Liver (tissue), 9 donors: ENCODE measurements around the gene CIB2. TPM values are rescaled to one million over a fixed set of nuclear protein-coding genes. Genes with fewer than 3 reads are reported as not detected.

Source experiments
- DNase-seq: peaks from one replicate; pipeline ENCODE4 v3.0.0-alpha.2; 2017; ENCODE audit warnings: low spot score
- H3K27ac ChIP-seq, 2 donors: one replicate each; pipeline ENCODE4 v1.7.0; 2013; ENCODE audit warnings: inconsistent platforms in 2 of 2, low read length in 2 of 2, control low read depth in 1 of 2, low read depth in 1 of 2, mild to moderate bottlenecking in 1 of 2
- H3K27me3 ChIP-seq, 4 donors: one replicate each; pipeline versions ENCODE4 v1.6.1 to v1.7.0; 2013; ENCODE audit warnings: low read length in 3 of 4, inconsistent platforms in 1 of 4, mild to moderate bottlenecking in 1 of 4, moderate library complexity in 1 of 4; ENCODE audit not compliant: control insufficient read depth in 4 of 4, insufficient read depth in 4 of 4
- H3K36me3 ChIP-seq, 4 donors: one replicate each; pipeline versions ENCODE4 v1.6.1 to v1.7.0; 2013; ENCODE audit warnings: low read length in 3 of 4, mild to moderate bottlenecking in 3 of 4, low read depth in 1 of 4, moderate library complexity in 1 of 4; ENCODE audit not compliant: control insufficient read depth in 4 of 4, insufficient read depth in 3 of 4
- H3K4me1 ChIP-seq, 4 donors: one replicate each; pipeline versions ENCODE4 v1.6.1 to v1.7.0; 2013; ENCODE audit warnings: low read length in 3 of 4, mild to moderate bottlenecking in 3 of 4, moderate library complexity in 1 of 4; ENCODE audit not compliant: control insufficient read depth in 4 of 4, insufficient read depth in 4 of 4
- H3K4me3 ChIP-seq, 3 donors: one replicate each; pipeline versions ENCODE4 v1.6.1 to v1.7.0; 2013; ENCODE audit warnings: low read length in 3 of 3, control low read depth in 1 of 3, low read depth in 1 of 3, mild to moderate bottlenecking in 1 of 3
- H3K9ac ChIP-seq, 2 donors: one replicate each; pipeline ENCODE4 v1.7.0; 2013; ENCODE audit warnings: low read length in 2 of 2, mild to moderate bottlenecking in 2 of 2, moderate library complexity in 2 of 2, control low read depth in 1 of 2, low read depth in 1 of 2
- H3K9me3 ChIP-seq, 4 donors: one replicate each; pipeline versions ENCODE4 v1.6.1 to v1.7.0; 2013; ENCODE audit warnings: low read length in 3 of 4; ENCODE audit not compliant: control insufficient read depth in 4 of 4
- CTCF ChIP-seq: fragments of 150-350 bp; IDR thresholded peaks from 2 replicates; pipeline ENCODE4 v1.5.1; 2017; ENCODE audit warnings: improper control_type of control experiment, low read depth, low read length; ENCODE audit not compliant: missing input control
- EGR1 ChIP-seq, 2 donors: IDR thresholded peaks; 2 replicates each; pipeline ENCODE4 v1.6.1; 2016 to 2018; ENCODE audit warnings: antibody characterized with exemption in 2 of 2, low read depth in 2 of 2
- FOXA1 ChIP-seq: IDR thresholded peaks from 2 replicates; pipeline ENCODE4 v1.6.1; 2016; ENCODE audit warnings: antibody characterized with exemption
- FOXA2 ChIP-seq: IDR thresholded peaks from 2 replicates; pipeline ENCODE4 v1.6.1; 2016; ENCODE audit warnings: antibody characterized with exemption
- GABPA ChIP-seq, 2 donors: IDR thresholded peaks in 1 of 2; conservative IDR thresholded peaks in 1 of 2; 2 replicates each; pipeline ENCODE4 v1.6.1; 2016; ENCODE audit warnings: antibody characterized with exemption in 2 of 2, mild to moderate bottlenecking in 1 of 2, moderate library complexity in 1 of 2
- HNF4A ChIP-seq, 2 donors: conservative IDR thresholded peaks; 2 replicates each; pipeline ENCODE4 v1.6.1; 2016; ENCODE audit warnings: antibody characterized with exemption in 2 of 2, mild to moderate bottlenecking in 2 of 2
- HNF4G ChIP-seq: IDR thresholded peaks from 2 replicates; pipeline ENCODE4 v1.6.1; 2016; ENCODE audit warnings: antibody characterized with exemption
- JUND ChIP-seq, 2 donors: IDR thresholded peaks; 2 replicates each; pipeline ENCODE4 v1.6.1; 2016; ENCODE audit warnings: antibody characterized with exemption in 2 of 2
- NR2F2 ChIP-seq: IDR thresholded peaks from 2 replicates; pipeline ENCODE4 v1.6.1; 2016; ENCODE audit warnings: antibody characterized with exemption
- RXRA ChIP-seq, 2 donors: IDR thresholded peaks; 2 replicates each; pipeline ENCODE4 v1.6.1; 2017 to 2018; ENCODE audit warnings: antibody characterized with exemption in 2 of 2, mild to moderate bottlenecking in 1 of 2
- SP1 ChIP-seq: IDR thresholded peaks from 2 replicates; pipeline ENCODE4 v1.6.1; 2018; ENCODE audit warnings: antibody characterized with exemption, mild to moderate bottlenecking
- TAF1 ChIP-seq: conservative IDR thresholded peaks from 2 replicates; pipeline ENCODE4 v1.6.1; 2016; ENCODE audit warnings: antibody characterized with exemption, mild to moderate bottlenecking
- YY1 ChIP-seq: IDR thresholded peaks from 2 replicates; pipeline ENCODE4 v1.6.1; 2016; ENCODE audit warnings: antibody characterized with exemption, mild to moderate bottlenecking
- ZBTB33 ChIP-seq: IDR thresholded peaks from 2 replicates; pipeline ENCODE4 v1.6.1; 2016; ENCODE audit warnings: antibody characterized with exemption
- whole genome bisulfite sequencing: extraction: QIAGEN DNeasy Blood & Tissue Kit; methylation state at CpG from one replicate; pipeline ENCODE4 v1.1.7; 2013; 5-methylcytosine and 5-hydroxymethylcytosine counted together
- polyA plus RNA-seq, 2 donors: library from polyadenylated mRNA; stranded (reverse) in 1 of 2; unstranded in 1 of 2; fragments of 200-250 nt in 1 of 2; fragments of >200 nt in 1 of 2; fragmentation: Nextera tagmentation in 1 of 2; extraction: Ambion mirVana in 1 of 2; gene quantifications; one replicate each; pipeline versions ENCODE4 v1.2.1 to v1.2.3, GENCODE V29; 2013 to 2015
- total RNA-seq, 2 donors: library from RNA; depleted of rRNA; stranded (reverse); fragments of >200 nt; gene quantifications; one replicate each; pipeline ENCODE4 v1.2.3, GENCODE V29; 2014
- TF ChIP-seq, protein P1 (sequence below): IDR thresholded peaks from 2 replicates; pipeline ENCODE4 v1.6.1; 2016; ENCODE audit warnings: antibody characterized with exemption, mild to moderate bottlenecking
- TF ChIP-seq, protein P2 (sequence below): IDR thresholded peaks from 2 replicates; pipeline ENCODE4 v1.6.1; 2016; ENCODE audit warnings: antibody characterized with exemption
- TF ChIP-seq, protein P3 (sequence below): IDR thresholded peaks from 2 replicates; pipeline ENCODE4 v1.6.1; 2016; ENCODE audit warnings: antibody characterized with exemption
- donor health status: healthy.
- donor health status: healthy.
- donor health status: healthy.
- donor health status: healthy.
- donor health status: healthy.

The CIB2 gene
- total and polyA plus RNA-seq, 4 donors = 0.25 to 2.2 (median 0.53) TPM

GRCh38 chr15:78130466-78131294 is 565 bp downstream of the CIB2 start:
- 33% methylated on average over 51 of the region's 51 CpGs for WGBS

More at GRCh38 chr15:78130466-78131294, 565 bp downstream of the CIB2 start:
- Histone ChIP-seq H3K9ac (no peak overlapping the region), H3K4me3 (peak overlapping the region in 2 of 3 donors; percentile 64 to 80), H3K27me3 (no peaks in the 10 kb centered on the region), H3K9me3 (no peaks in the 10 kb centered on the region), H3K36me3 (no peaks in the 10 kb centered on the region), H3K4me1 (peaks cover 1 to 9% (median 4%) of the 10 kb centered on the region in 4 donors), H3K27ac (no peak overlapping the region)
- TF ChIP-seq, protein P1, sequence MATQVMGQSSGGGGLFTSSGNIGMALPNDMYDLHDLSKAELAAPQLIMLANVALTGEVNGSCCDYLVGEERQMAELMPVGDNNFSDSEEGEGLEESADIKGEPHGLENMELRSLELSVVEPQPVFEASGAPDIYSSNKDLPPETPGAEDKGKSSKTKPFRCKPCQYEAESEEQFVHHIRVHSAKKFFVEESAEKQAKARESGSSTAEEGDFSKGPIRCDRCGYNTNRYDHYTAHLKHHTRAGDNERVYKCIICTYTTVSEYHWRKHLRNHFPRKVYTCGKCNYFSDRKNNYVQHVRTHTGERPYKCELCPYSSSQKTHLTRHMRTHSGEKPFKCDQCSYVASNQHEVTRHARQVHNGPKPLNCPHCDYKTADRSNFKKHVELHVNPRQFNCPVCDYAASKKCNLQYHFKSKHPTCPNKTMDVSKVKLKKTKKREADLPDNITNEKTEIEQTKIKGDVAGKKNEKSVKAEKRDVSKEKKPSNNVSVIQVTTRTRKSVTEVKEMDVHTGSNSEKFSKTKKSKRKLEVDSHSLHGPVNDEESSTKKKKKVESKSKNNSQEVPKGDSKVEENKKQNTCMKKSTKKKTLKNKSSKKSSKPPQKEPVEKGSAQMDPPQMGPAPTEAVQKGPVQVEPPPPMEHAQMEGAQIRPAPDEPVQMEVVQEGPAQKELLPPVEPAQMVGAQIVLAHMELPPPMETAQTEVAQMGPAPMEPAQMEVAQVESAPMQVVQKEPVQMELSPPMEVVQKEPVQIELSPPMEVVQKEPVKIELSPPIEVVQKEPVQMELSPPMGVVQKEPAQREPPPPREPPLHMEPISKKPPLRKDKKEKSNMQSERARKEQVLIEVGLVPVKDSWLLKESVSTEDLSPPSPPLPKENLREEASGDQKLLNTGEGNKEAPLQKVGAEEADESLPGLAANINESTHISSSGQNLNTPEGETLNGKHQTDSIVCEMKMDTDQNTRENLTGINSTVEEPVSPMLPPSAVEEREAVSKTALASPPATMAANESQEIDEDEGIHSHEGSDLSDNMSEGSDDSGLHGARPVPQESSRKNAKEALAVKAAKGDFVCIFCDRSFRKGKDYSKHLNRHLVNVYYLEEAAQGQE = no peak
- TF ChIP-seq, protein P2, sequence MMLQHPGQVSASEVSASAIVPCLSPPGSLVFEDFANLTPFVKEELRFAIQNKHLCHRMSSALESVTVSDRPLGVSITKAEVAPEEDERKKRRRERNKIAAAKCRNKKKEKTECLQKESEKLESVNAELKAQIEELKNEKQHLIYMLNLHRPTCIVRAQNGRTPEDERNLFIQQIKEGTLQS = no peak
- TF ChIP-seq CTCF = no peak
- no peak for TF ChIP-seq ZBTB33
- TF ChIP-seq NR2F2 = no peak
- no peak for TF ChIP-seq FOXA2
- TF ChIP-seq, protein P3, sequence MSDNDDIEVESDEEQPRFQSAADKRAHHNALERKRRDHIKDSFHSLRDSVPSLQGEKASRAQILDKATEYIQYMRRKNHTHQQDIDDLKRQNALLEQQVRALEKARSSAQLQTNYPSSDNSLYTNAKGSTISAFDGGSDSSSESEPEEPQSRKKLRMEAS = no peak
- no peak for TF ChIP-seq RXRA (IDR thresholded peaks at IDR 0.05)
- TF ChIP-seq HNF4G = no peak
- no peak for TF ChIP-seq FOXA1
- no peak for TF ChIP-seq EGR1 (IDR thresholded peaks at IDR 0.05; ENCODE audit: low read depth in 2 of 2)
- TF ChIP-seq SP1 = no peak
- no peak for TF ChIP-seq TAF1
- TF ChIP-seq HNF4A (conservative IDR thresholded peaks at IDR 0.05) = no peak
- TF ChIP-seq YY1 = no peak
- TF ChIP-seq GABPA (IDR thresholded peaks at IDR 0.05 in 1 of 2, conservative IDR thresholded peaks at IDR 0.05 in 1 of 2) = no peak
- TF ChIP-seq JUND (IDR thresholded peaks at IDR 0.05) = no peak
- no peak for DNase-seq
